ENCODE measurements around the gene VPS13D. TPM values are rescaled to one million over a fixed set of nuclear protein-coding genes. Genes with fewer than 3 reads are reported as not detected.

VPS13D gene
- polyA plus RNA-seq, 3 donors: 3.6 to 20.2 (median 5.1) TPM

- Histone ChIP-seq H3K4me3 (replicated peaks in 1 of 3; ENCODE audit: low read depth in 2 of 3, low read length in 3 of 3) (no peak overlapping the region), H3K9me3 (replicated peaks in 1 of 2; ENCODE audit: control insufficient read depth in 1 of 2, insufficient read depth in 1 of 2, low read length in 2 of 2) (no peaks in the 10 kb centered on the region), H3K9ac (ENCODE audit: insufficient read depth, low read length, poor library complexity, severe bottlenecking) (no peak overlapping the region), H3K27me3 (ENCODE audit: control insufficient read depth in 2 of 2, insufficient read depth in 2 of 2, low read length in 2 of 2) (peaks cover 0 to 3% of the 10 kb centered on the region in 2 donors), H3K4me1 (ENCODE audit: control insufficient read depth in 1 of 2, insufficient read depth in 2 of 2, low read length in 2 of 2) (no peaks in the 10 kb centered on the region), H3K27ac (ENCODE audit: low read depth in 1 of 2, low read length in 2 of 2) (no peak overlapping the region), H3K4me2 (replicated peaks; ENCODE audit: extremely low read depth, low read length, poor library complexity, severe bottlenecking) (no peak overlapping the region), H2AFZ (ENCODE audit: insufficient read depth, low read depth, low read length, poor library complexity, severe bottlenecking) (no peak overlapping the region), H3K79me2 (ENCODE audit: insufficient read depth, low read length) (no peaks in the 10 kb centered on the region), H3K36me3 (replicated peaks in 1 of 2; ENCODE audit: control insufficient read depth in 1 of 2, insufficient read depth in 2 of 2, low read length in 2 of 2) (no peaks in the 10 kb centered on the region), H4K20me1 (ENCODE audit: insufficient read depth, low read length) (no peaks in the 10 kb centered on the region)
- Mint-ChIP-seq H3K4me3 (no peak overlapping the region), H3K36me3 (no peaks in the 10 kb centered on the region), H3K27me3 (ENCODE audit: low read depth in 3 of 3) (peaks cover 1 to 12% (median 10%) of the 10 kb centered on the region in 3 donors), H3K9me3 (peaks cover 0 to 4% (median 0%) of the 10 kb centered on the region in 7 donors), H3K27ac (no peak overlapping the region), H3K4me1 (no peaks in the 10 kb centered on the region)
- WGBS (ENCODE audit: insufficient coverage): no CpG with 5 or more reads among the region's 9 CpGs
- no peak for DNase-seq
- TF ChIP-seq, protein P1, sequence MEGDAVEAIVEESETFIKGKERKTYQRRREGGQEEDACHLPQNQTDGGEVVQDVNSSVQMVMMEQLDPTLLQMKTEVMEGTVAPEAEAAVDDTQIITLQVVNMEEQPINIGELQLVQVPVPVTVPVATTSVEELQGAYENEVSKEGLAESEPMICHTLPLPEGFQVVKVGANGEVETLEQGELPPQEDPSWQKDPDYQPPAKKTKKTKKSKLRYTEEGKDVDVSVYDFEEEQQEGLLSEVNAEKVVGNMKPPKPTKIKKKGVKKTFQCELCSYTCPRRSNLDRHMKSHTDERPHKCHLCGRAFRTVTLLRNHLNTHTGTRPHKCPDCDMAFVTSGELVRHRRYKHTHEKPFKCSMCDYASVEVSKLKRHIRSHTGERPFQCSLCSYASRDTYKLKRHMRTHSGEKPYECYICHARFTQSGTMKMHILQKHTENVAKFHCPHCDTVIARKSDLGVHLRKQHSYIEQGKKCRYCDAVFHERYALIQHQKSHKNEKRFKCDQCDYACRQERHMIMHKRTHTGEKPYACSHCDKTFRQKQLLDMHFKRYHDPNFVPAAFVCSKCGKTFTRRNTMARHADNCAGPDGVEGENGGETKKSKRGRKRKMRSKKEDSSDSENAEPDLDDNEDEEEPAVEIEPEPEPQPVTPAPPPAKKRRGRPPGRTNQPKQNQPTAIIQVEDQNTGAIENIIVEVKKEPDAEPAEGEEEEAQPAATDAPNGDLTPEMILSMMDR (IDR thresholded peaks at IDR 0.05): no peak
- intact Hi-C loops (cut with micrococcal nuclease): no loop called here
Measured at GRCh38 chr1:12543740-12544154, 313.9 kb downstream of the VPS13D start.

DNA sequence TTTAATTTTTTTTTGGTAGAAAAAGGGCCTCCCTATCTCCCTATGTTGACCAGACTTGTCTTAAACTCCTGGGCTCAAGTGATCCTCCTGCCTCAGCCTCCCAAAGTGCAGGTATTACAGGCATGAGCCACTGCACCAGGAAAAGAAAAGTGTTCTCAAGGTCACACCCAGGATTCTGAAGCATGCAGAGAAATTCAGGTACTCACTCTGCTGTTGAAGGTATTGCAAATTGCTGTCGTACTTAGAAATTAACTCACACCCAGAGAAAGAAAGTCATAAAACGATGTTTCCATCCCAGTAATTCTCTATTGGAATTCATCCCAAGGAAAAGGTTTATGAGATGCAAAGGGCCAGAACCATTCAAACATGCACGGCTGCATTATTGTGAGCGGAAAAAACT, 314.5 kb downstream of the VPS13D start:
- intact Hi-C loops (cut with micrococcal nuclease): no loop called here
- TF ChIP-seq, protein P1 (IDR thresholded peaks at IDR 0.05): no peak
- H3K9ac ChIP-seq (ENCODE audit: insufficient read depth, low read length, poor library complexity, severe bottlenecking): no peak overlapping the region
- no peaks in the 10 kb centered on the region for H3K36me3 Mint-ChIP-seq
- no peak overlapping the region for H3K4me3 Mint-ChIP-seq
- no peak overlapping the region for H2AFZ ChIP-seq (ENCODE audit: insufficient read depth, low read depth, low read length, poor library complexity, severe bottlenecking)
- no peak overlapping the region for H3K27ac ChIP-seq (ENCODE audit: low read depth in 1 of 2, low read length in 2 of 2)
- H3K79me2 ChIP-seq (ENCODE audit: insufficient read depth, low read length): no peaks in the 10 kb centered on the region
- H3K4me2 ChIP-seq (replicated peaks; ENCODE audit: extremely low read depth, low read length, poor library complexity, severe bottlenecking): no peak overlapping the region
- no peaks in the 10 kb centered on the region for H3K4me1 ChIP-seq (ENCODE audit: control insufficient read depth in 1 of 2, insufficient read depth in 2 of 2, low read length in 2 of 2)
- no peaks in the 10 kb centered on the region for H3K36me3 ChIP-seq (replicated peaks in 1 of 2; ENCODE audit: control insufficient read depth in 1 of 2, insufficient read depth in 2 of 2, low read length in 2 of 2)
- peaks cover 0 to 4% (median 0%) of the 10 kb centered on the region in 7 donors for H3K9me3 Mint-ChIP-seq
- WGBS (ENCODE audit: insufficient coverage): no CpG with 5 or more reads among the region's 4 CpGs
- no peak overlapping the region for H3K4me3 ChIP-seq (replicated peaks in 1 of 3; ENCODE audit: low read depth in 2 of 3, low read length in 3 of 3)
- H3K9me3 ChIP-seq (replicated peaks in 1 of 2; ENCODE audit: control insufficient read depth in 1 of 2, insufficient read depth in 1 of 2, low read length in 2 of 2): no peaks in the 10 kb centered on the region
- H3K27me3 Mint-ChIP-seq (ENCODE audit: low read depth in 3 of 3): peaks cover 1 to 10% (median 10%) of the 10 kb centered on the region in 3 donors
- DNase-seq: no peak
- no peaks in the 10 kb centered on the region for H4K20me1 ChIP-seq (ENCODE audit: insufficient read depth, low read length)
- H3K4me1 Mint-ChIP-seq: no peaks in the 10 kb centered on the region
- no peak overlapping the region for H3K27ac Mint-ChIP-seq
- peaks cover 0 to 3% of the 10 kb centered on the region in 2 donors for H3K27me3 ChIP-seq (ENCODE audit: control insufficient read depth in 2 of 2, insufficient read depth in 2 of 2, low read length in 2 of 2)

All from CD14-positive monocyte (primary cell).